HAP-1 (cell line): ENCODE data around the gene TGFA.
A peak's percentile ranks its signal among the peaks of the same experiment; 100 is the strongest.

Experiments used
- DNase-seq, 2 experiments: peaks; one replicate each; pipeline ENCODE4 v3.0.0-alpha.2; 2016 to 2020; ENCODE audit warnings: low spot score in 2 of 2
- H3K27me3 ChIP-seq: fragments of 250-450 bp; sonication (Bioruptor Pico); 2 replicates; pipeline ENCODE4 v1.5.1; 2020; ENCODE audit warnings: low read depth, mild to moderate bottlenecking, moderate library complexity
- H3K36me3 ChIP-seq: fragments of 250-450 bp; sonication (Bioruptor Pico); replicated peaks from 2 replicates; pipeline ENCODE4 v1.5.1; 2020; ENCODE audit warnings: mild to moderate bottlenecking
- H3K4me1 ChIP-seq: fragments of 250-450 bp; sonication (Bioruptor Pico); 2 replicates; pipeline ENCODE4 v1.5.1; 2020; ENCODE audit warnings: mild to moderate bottlenecking
- H3K4me3 ChIP-seq: fragments of 250-450 bp; sonication (Bioruptor Pico); 2 replicates; pipeline ENCODE4 v1.5.1; 2020; ENCODE audit warnings: mild to moderate bottlenecking, moderate library complexity
- H3K9me3 ChIP-seq: fragments of 250-450 bp; sonication (Bioruptor Pico); 2 replicates; pipeline ENCODE4 v1.5.1; 2020; ENCODE audit warnings: mild to moderate bottlenecking, moderate library complexity
- in situ Hi-C: fragments of 300-500 bp; cut with MboI; formaldehyde crosslinking; loops from 3 replicates; pipeline ENCODE4 v1.14.3; 2020; ENCODE audit warnings: low sequenced_read_pairs, inconsistent platforms, mixed read lengths

TGFA gene

GRCh38 chr2:70561893-70562292 lies 8.3 kb upstream of the TGFA start:
- H3K4me3 ChIP-seq = no peak overlapping the region
- no peaks in the 10 kb centered on the region for H3K4me1 ChIP-seq
- DNase-seq = no peak
- no peaks in the 10 kb centered on the region for H3K27me3 ChIP-seq
- no peaks in the 10 kb centered on the region for H3K9me3 ChIP-seq
- in situ Hi-C loops = no loop called here
- no peaks in the 10 kb centered on the region for H3K36me3 ChIP-seq

DNA sequence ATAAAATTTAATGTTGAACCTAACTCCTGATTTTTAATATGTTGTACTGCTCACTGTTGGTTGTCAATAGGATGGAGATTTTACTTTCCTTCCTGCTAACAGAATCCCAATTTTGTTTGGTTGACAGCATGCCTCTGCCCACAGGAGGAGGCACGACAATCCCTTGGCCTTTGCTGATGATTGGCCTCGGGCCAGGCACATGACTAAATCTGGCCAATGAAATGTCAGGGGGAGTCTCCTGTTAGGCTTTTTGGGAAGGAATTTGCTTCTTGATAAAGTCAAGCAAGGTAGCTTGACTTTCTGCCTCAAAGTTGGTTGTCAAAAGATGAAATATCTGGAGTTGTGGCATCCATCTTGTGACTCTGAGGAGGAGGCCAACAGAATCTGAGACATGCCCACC lies 6.8 kb upstream of the TGFA start:
- no peaks in the 10 kb centered on the region for H3K36me3 ChIP-seq
- H3K4me1 ChIP-seq = no peaks in the 10 kb centered on the region
- no peak overlapping the region for H3K4me3 ChIP-seq
- no peaks in the 10 kb centered on the region for H3K9me3 ChIP-seq
- no peaks in the 10 kb centered on the region for H3K27me3 ChIP-seq
- no peak for DNase-seq
- in situ Hi-C loops = no loop called here

GRCh38 chr2:70560040-70560439 lies 6.4 kb upstream of the TGFA start:
- Histone ChIP-seq H3K9me3 (no peaks in the 10 kb centered on the region), H3K4me3 (no peak overlapping the region), H3K36me3 (no peaks in the 10 kb centered on the region), H3K27me3 (no peaks in the 10 kb centered on the region), H3K4me1 (no peaks in the 10 kb centered on the region)
- DNase-seq = no peak
- in situ Hi-C loops = no loop called here

DNA sequence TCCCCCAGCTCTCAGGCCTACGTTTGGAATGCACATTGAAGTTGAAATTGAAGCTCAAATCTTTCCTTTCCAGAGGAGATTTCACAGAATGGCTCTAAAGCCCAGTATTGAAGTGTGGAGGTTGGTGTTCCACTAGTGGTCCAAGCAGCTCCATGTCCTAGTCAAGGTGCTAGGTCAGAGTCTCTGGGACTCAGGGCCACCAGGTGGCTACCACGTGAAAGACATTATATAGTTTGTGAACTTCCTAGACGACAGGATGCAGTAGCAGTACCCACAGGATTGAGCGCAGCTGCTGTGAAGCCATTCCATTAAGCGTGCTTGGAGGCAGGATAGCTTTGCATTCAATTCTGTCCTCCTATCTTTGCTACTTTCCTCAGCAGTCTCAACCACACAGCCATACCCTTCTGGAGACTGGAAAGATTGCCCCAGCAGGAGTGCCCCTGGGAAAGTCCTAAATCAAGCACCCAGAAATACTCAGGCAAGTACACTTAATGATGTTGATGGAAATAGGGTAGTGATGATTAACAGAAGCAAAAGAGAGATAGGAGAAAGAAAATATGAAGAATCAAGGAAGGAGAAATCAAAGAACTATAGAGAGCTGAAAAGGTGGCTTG lies 4.7 kb upstream of the TGFA start:
- Histone ChIP-seq H3K36me3 (no peaks in the 10 kb centered on the region), H3K9me3 (no peaks in the 10 kb centered on the region), H3K4me1 (no peaks in the 10 kb centered on the region; the same call in 1 of the 2 replicates), H3K27me3 (peaks cover 4% of the 10 kb centered on the region), H3K4me3 (no peak overlapping the region)
- in situ Hi-C loops = no loop called here
- no peak for DNase-seq

GRCh38 chr2:70557171-70557838 lies 3.7 kb upstream of the TGFA start:
- H3K4me1 ChIP-seq = no peaks in the 10 kb centered on the region; the same call in 1 of the 2 replicates
- H3K27me3 ChIP-seq = peaks cover 14% of the 10 kb centered on the region
- no peaks in the 10 kb centered on the region for H3K9me3 ChIP-seq

DNA sequence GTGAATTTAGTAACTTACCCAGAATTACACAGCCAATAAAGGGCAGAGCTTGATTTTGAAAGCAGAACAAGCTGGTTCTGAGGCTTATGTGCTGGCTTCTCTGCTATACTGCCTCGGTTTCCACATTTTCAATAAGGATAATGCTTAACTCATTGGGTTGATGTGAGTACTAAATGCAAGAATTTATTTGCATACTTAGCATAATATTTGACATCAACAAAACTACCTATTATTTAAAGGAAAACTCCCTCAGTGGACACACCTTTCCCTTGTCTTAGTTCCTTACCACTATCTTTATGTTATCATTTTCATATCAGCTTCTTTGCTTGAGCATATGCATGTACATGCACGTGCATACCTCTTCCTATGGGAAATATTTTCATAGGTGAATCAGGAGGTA lies 3.0 kb upstream of the TGFA start:
- peaks cover 21% of the 10 kb centered on the region for H3K27me3 ChIP-seq
- in situ Hi-C loops = no loop called here
- no peaks in the 10 kb centered on the region for H3K36me3 ChIP-seq
- H3K9me3 ChIP-seq = no peaks in the 10 kb centered on the region
- no peak for DNase-seq
- no peak overlapping the region for H3K4me3 ChIP-seq
- no peaks in the 10 kb centered on the region; the same call in 1 of the 2 replicates for H3K4me1 ChIP-seq

More at GRCh38 chr2:70557171-70557838, 3.7 kb upstream of the TGFA start:
- Histone ChIP-seq H3K4me3 (no peak overlapping the region), H3K36me3 (no peaks in the 10 kb centered on the region)
- DNase-seq = peak in 1 of 2 experiments; percentile 27
- in situ Hi-C loops = no loop called here

DNA sequence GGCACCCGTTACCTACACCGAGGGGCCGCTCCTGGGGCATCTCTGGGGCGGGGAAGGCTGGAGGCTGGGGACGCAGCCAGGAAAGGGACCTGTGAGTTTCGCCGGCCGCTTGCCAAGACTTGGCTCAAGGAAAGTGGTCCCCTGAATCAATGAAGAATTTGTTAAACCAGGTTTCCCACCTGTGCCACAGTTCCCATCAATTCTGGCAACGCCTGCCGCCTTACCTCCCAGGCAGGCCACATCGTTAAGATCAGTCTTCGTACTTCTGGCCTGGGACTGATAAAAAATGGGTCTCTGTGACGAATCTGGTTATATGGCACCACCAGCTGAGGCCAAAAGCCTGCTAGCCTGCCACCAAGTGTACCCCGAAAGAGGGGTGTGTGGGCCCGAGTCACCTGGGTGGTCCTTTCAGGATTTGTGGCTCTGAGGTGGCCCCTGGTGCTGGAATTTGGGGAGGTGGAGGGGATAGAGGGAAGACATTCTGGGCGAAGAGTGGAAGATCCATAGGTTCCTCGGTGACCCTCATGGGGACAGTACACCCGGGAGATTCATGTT lies 789 bp upstream of the TGFA start:
- Histone ChIP-seq H3K9me3 (no peaks in the 10 kb centered on the region), H3K4me1 (no peaks in the 10 kb centered on the region; the same call in 1 of the 2 replicates), H3K36me3 (no peaks in the 10 kb centered on the region), H3K4me3 (peak overlapping the region; percentile 39), H3K27me3 (peaks cover 33% of the 10 kb centered on the region)
- in situ Hi-C loops = no loop called here
- DNase-seq = no peak

DNA sequence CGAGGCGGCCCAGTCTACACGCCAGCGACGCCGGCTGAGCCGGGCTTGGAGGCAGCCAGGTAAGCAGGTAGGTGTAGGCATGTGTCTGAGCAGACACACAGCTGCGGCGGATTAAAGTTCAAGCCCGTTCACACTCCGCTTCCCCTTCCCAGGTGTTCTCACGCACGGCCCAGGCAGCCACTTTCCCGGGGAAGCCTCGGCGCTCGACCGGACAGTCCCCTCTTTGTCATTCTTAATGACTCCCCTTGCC lies 367 bp downstream of the TGFA start:
- in situ Hi-C loops = no loop called here
- Histone ChIP-seq H3K4me1 (no peaks in the 10 kb centered on the region; the same call in 1 of the 2 replicates), H3K27me3 (peaks cover 33% of the 10 kb centered on the region), H3K9me3 (no peaks in the 10 kb centered on the region), H3K4me3 (peak overlapping the region; percentile 39), H3K36me3 (no peaks in the 10 kb centered on the region)
- DNase-seq = no peak

DNA sequence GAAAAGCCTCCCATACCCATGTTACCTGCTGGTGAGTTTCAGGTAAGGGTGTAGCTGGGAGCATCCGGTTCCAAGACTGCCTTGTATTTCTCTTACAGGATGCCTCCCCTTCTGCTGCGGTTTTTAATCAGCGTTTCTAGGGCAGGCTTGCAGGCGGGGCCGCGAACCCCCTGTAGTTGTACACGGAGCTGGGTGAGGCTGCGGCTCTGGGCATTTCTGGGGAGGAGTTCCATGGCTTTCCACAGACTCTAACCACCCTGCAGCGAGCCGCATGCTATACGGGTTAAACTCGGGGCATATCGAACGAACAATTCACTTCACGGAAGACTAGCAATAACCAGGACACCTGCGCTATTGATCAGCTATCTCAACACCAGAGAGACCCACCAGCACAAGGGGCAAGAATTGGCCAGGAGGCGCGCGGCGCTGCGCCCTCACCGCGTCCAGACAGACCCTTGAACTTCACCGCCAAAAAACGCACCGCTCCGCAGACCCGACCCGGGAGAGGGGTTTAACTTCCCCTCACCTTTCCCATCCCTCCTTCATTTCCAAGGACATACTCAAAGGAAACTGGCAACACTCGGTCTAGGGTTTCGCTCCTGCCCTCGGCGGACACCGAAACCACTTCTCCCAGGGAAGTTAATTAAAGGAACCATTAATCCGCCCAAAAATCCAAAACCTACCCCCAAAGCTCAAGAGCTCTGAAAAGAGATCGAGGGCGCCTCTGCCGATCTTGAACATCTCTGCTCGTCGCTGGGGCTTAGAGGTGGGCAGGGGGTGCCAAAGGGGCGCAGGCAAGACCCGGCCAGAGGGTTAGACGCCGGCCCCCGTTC lies 909 bp downstream of the TGFA start:
- peak in 1 of 2 experiments; percentile 14 for DNase-seq
- Histone ChIP-seq H3K9me3 (no peaks in the 10 kb centered on the region), H3K27me3 (peaks cover 33% of the 10 kb centered on the region), H3K36me3 (no peaks in the 10 kb centered on the region), H3K4me3 (peak overlapping the region; percentile 39), H3K4me1 (no peaks in the 10 kb centered on the region; the same call in 1 of the 2 replicates)
- in situ Hi-C loops = no loop called here

DNA sequence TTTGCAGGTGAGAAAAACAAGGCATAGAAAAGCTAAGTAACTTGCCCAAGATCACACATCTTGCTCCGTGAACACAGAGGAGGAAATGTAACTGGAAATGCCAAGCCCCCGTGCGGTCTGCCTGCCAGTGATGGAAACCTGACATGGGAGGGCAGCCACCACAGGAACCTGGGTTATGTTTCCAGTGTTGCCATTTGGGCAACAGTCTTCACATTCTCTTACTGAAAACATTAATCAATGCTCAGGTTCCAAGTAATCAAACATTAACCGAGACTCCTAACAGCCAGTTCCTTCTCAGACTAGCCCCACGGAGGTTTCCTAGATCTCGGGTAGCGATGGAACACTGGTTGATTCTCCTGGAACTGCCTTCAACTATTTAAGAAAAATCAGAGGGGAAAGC lies 2.5 kb downstream of the TGFA start:
- Histone ChIP-seq H3K36me3 (no peaks in the 10 kb centered on the region), H3K4me3 (no peak overlapping the region), H3K27me3 (peaks cover 33% of the 10 kb centered on the region), H3K9me3 (no peaks in the 10 kb centered on the region), H3K4me1 (no peaks in the 10 kb centered on the region; the same call in 1 of the 2 replicates)
- DNase-seq = no peak
- in situ Hi-C loops = no loop called here

DNA sequence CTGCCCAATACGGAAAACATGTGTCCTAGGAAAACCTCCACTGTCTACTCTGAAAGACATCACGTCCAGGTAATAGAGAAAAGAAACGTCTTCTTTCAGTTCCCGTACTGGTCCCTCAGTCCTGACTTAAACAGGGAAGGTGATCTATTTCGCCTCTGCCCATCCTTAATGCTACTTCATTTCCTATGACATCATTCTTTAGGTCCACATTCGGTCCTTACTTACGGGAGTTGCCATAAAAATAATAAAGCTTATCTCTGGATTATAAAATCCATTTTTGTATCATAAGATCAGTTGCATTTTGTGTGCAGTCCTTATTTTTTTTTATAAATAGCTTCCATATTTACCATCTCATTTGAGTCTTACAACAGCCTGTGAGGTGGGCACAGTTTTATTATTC lies 3.7 kb downstream of the TGFA start:
- H3K4me1 ChIP-seq = no peaks in the 10 kb centered on the region; the same call in 1 of the 2 replicates
- no peak for DNase-seq
- peaks cover 33% of the 10 kb centered on the region for H3K27me3 ChIP-seq
- no peak overlapping the region for H3K4me3 ChIP-seq
- no peaks in the 10 kb centered on the region for H3K9me3 ChIP-seq
- in situ Hi-C loops = no loop called here
- H3K36me3 ChIP-seq = no peaks in the 10 kb centered on the region

DNA sequence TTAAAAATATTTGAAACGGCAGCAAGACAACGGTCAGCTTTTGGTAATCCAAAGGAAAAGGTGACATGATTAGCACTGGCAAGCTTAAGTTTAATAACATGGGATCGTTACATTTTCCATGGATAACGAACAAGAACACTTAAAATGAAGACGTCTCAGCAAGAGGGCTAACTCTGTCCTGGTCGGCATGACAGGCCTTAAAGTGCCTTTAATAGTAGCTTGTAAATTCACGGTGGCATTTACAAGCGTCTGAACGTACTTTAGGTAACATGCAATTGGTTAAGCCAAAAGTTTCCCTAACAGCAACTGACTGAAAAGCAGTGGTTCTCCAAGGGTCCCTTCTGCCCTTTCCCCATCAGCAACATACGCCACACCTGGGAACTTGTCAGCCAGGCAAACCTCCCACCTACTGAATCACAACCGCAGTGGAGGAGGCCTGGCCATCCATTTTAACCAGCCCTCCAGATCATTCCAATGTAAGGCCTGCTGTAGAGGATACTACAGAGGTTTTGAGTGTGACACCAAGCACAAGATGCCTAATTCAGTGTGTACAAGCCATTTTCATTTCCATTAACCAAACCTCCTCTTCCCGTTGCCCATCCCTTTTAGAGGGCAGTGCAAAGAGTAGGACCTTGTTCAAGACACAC lies 4.4 kb downstream of the TGFA start:
- Histone ChIP-seq H3K4me1 (no peaks in the 10 kb centered on the region; the same call in 1 of the 2 replicates), H3K36me3 (no peaks in the 10 kb centered on the region), H3K4me3 (no peak overlapping the region), H3K27me3 (peaks cover 33% of the 10 kb centered on the region), H3K9me3 (no peaks in the 10 kb centered on the region)
- no peak for DNase-seq
- in situ Hi-C loops = no loop called here

DNA sequence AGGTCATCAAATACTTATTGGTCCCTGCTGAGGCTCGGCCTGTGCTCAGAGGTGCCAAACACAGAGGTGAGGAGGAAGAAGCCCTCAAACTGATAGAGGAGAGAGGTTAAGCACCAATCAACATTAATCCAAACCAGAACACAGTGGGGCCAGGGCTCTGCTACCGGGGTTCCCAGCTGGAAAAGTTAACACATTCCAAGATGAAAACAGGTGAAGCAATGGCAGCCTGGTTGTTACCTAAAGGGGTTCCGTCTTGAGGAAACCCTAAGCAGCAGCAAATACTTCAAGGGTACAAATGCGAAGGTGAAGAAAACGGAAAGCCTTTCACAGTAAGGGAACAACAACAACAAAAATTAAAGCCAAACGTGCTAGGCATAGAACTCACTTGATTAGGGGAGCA lies 5.4 kb downstream of the TGFA start:
- Histone ChIP-seq H3K4me1 (no peaks in the 10 kb centered on the region; the same call in 1 of the 2 replicates), H3K4me3 (no peak overlapping the region), H3K36me3 (no peaks in the 10 kb centered on the region), H3K27me3 (peaks cover 28% of the 10 kb centered on the region), H3K9me3 (no peaks in the 10 kb centered on the region)
- DNase-seq = no peak
- in situ Hi-C loops = no loop called here
